ENCODE data around the gene FIP1L1.

DNA sequence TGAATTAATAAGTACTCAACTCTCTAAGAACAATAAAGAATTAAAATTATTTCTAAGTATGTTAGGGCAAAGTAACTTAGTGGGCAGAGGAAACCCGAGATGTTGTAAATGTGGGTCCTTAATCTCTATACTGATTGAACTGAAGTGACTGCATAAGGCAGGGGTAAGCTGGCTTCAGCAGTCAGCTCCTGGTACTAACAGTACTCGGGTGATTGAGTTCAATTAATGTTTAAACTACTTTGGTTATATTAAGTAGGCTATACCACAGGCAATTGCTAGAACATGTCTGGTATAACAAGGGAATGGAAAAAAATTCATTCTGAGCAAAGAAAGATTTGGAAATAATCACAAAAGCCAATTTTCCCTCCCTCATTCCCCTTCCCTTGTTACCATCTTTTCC, 123.1 kb downstream of the FIP1L1 start:
- TF ChIP-seq, protein P1, sequence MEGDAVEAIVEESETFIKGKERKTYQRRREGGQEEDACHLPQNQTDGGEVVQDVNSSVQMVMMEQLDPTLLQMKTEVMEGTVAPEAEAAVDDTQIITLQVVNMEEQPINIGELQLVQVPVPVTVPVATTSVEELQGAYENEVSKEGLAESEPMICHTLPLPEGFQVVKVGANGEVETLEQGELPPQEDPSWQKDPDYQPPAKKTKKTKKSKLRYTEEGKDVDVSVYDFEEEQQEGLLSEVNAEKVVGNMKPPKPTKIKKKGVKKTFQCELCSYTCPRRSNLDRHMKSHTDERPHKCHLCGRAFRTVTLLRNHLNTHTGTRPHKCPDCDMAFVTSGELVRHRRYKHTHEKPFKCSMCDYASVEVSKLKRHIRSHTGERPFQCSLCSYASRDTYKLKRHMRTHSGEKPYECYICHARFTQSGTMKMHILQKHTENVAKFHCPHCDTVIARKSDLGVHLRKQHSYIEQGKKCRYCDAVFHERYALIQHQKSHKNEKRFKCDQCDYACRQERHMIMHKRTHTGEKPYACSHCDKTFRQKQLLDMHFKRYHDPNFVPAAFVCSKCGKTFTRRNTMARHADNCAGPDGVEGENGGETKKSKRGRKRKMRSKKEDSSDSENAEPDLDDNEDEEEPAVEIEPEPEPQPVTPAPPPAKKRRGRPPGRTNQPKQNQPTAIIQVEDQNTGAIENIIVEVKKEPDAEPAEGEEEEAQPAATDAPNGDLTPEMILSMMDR (conservative IDR thresholded peaks at IDR 0.05), result no peak
- no peak for TF ChIP-seq EZH2 (IDR thresholded peaks at IDR 0.05; ENCODE audit: low read depth)
